ENCODE data around the gene UNC79.

DNA sequence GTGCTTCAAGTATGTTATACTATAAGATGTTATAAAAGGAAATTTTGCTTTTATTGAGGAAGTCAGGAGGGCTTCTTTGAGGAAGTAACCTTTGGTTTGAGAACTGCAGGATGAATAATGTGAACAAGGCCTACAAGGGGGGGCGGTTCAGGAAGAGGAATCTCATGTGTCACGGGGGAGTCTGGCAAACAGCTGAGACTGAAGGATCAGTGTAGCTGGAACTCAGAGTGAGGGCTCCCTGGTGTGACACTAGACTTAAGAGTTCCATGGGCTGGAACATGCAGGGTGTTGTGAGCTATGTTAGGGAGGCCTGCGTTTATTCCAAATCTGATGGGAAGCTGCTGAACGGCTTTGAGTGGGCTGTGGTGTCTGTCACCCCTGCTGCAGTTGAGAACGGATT is 62.3 kb downstream of the UNC79 start:
- no peak for TF ChIP-seq POLR2A (IDR thresholded peaks at IDR 0.05; ENCODE audit: low read depth, low read length)
- no peak for TF ChIP-seq POLR2AphosphoS5 (IDR thresholded peaks at IDR 0.05; ENCODE audit: low read depth, low read length)
